HEK293T (cell line): ENCODE data around the gene INAFM1.

Source experiments
- CTCF ChIA-PET: fragments of 350-600 bp; formaldehyde crosslinking; extraction: SDS; loops from one replicate; lab custom pipeline; 2021; ENCODE audit warnings: antibody characterized with exemption, inconsistent platforms; lab: Yijun Ruan, JAX
- POLR2A ChIA-PET: fragments of 350-600 bp; formaldehyde crosslinking; extraction: SDS; loops from one replicate; lab custom pipeline; 2020; ENCODE audit warnings: antibody characterized with exemption, inconsistent platforms; lab: Yijun Ruan, JAX
- DNase-seq: peaks from one replicate; pipeline ENCODE4 v3.0.0; 2012; ENCODE audit warnings: mixed read lengths; ENCODE audit errors: extremely low spot score
- ARNT ChIP-seq: fragments of 450-650 bp; IDR thresholded peaks from 2 replicates; pipeline ENCODE4 v1.6.1; 2017; ENCODE audit warnings: mild to moderate bottlenecking
- BHLHE40 ChIP-seq: fragments of 450-650 bp; IDR thresholded peaks from 2 replicates; pipeline ENCODE4 v1.6.1; 2016; ENCODE audit warnings: mild to moderate bottlenecking, moderate library complexity, borderline replicate concordance
- CTBP1 ChIP-seq: fragments of 450-650 bp; IDR thresholded peaks from 2 replicates; pipeline ENCODE4 v1.6.1; 2016; ENCODE audit warnings: borderline replicate concordance
- ELF4 ChIP-seq: fragments of 450-650 bp; IDR thresholded peaks from 2 replicates; pipeline ENCODE4 v1.6.1; 2017; ENCODE audit warnings: antibody characterized with exemption
- FOXM1 ChIP-seq: fragments of 450-650 bp; IDR thresholded peaks from 2 replicates; pipeline ENCODE4 v1.6.1; 2017; ENCODE audit warnings: mild to moderate bottlenecking, borderline replicate concordance
- L3MBTL2 ChIP-seq: fragments of 450-650 bp; conservative IDR thresholded peaks from 2 replicates; pipeline ENCODE4 v1.6.1; 2016; ENCODE audit warnings: mild to moderate bottlenecking
- NFRKB ChIP-seq: fragments of 450-650 bp; IDR thresholded peaks from 2 replicates; pipeline ENCODE4 v1.6.1; 2016; ENCODE audit warnings: mild to moderate bottlenecking, moderate library complexity
- PKNOX1 ChIP-seq: fragments of 450-650 bp; IDR thresholded peaks from 2 replicates; pipeline ENCODE4 v1.6.1; 2016
- SUZ12 ChIP-seq: fragments of 450-650 bp; IDR thresholded peaks from 2 replicates; pipeline ENCODE4 v1.6.1; 2016; ENCODE audit warnings: mild to moderate bottlenecking

INAFM1 gene

GRCh38 chr19:47323872-47324271, 49.2 kb downstream of the INAFM1 start:
- DNase-seq, result no peak
- POLR2A ChIA-PET, result no interaction called here
- TF ChIP-seq FOXM1, result no peak
- no peak for TF ChIP-seq NFRKB
- no peak for TF ChIP-seq ARNT
- TF ChIP-seq CTBP1, result no peak
- CTCF ChIA-PET, result interaction anchor here (2.1 kb wide), 1 partner anchor 19 kb away, joined by 8 read pairs; no protein-coding TSS in a partner anchor

GRCh38 chr19:47324502-47324901, 49.8 kb downstream of the INAFM1 start:
- CTCF ChIA-PET, result no interaction called here
- DNase-seq, result no peak
- TF ChIP-seq BHLHE40, result no peak
- no peak for TF ChIP-seq SUZ12
- TF ChIP-seq ELF4, result no peak
- no peak for TF ChIP-seq PKNOX1
- TF ChIP-seq L3MBTL2, result no peak
- POLR2A ChIA-PET, result no interaction called here
